Aorta (tissue), 5 donors: Measurements from ENCODE around the gene DYRK3. TPM values are rescaled to one million over a fixed set of nuclear protein-coding genes. Genes with fewer than 3 reads are reported as not detected.
A peak's percentile ranks its signal among the peaks of the same experiment; 100 is the strongest.
"Not testable (repeated sequence)": the region's sequence is repeated elsewhere in the genome, so short reads cannot be mapped to it uniquely, and the experiment has no call there.

Experiments used
- ATAC-seq: fragments of 200-7000 bp; cut with Tn5 transposase; one replicate; pipeline ENCODE4 v1.9.1; 2022; ENCODE audit warnings: moderate library complexity; ENCODE audit not compliant: low FRiP score
- DNase-seq, 2 donors: peaks; one replicate each; pipeline ENCODE4 v3.0.0-alpha.2; 2020
- H3K27ac ChIP-seq, 2 donors: one replicate each; pipeline ENCODE4 v1.5.1; 2013; ENCODE audit warnings: low read length in 2 of 2, mild to moderate bottlenecking in 2 of 2, moderate library complexity in 2 of 2, control low read depth in 1 of 2, inconsistent platforms in 1 of 2, low read depth in 1 of 2
- H3K27me3 ChIP-seq, 2 donors: one replicate each; pipeline ENCODE4 v1.6.1; 2013; ENCODE audit warnings: control low read depth in 1 of 2, low read length in 1 of 2, mild to moderate bottlenecking in 1 of 2, moderate library complexity in 1 of 2; ENCODE audit not compliant: insufficient read depth in 2 of 2, control insufficient read depth in 1 of 2
- H3K36me3 ChIP-seq, 2 donors: one replicate each; pipeline ENCODE4 v1.6.1; 2013; ENCODE audit warnings: control low read depth in 1 of 2, low read length in 1 of 2, mild to moderate bottlenecking in 1 of 2; ENCODE audit not compliant: insufficient read depth in 2 of 2, control insufficient read depth in 1 of 2
- H3K4me1 ChIP-seq, 2 donors: one replicate each; pipeline ENCODE4 v1.6.1; 2013; ENCODE audit warnings: low read length in 2 of 2, control low read depth in 1 of 2, mild to moderate bottlenecking in 1 of 2, moderate library complexity in 1 of 2; ENCODE audit not compliant: insufficient read depth in 2 of 2, control insufficient read depth in 1 of 2
- H3K4me3 ChIP-seq, 2 donors: one replicate each; pipeline ENCODE4 v1.5.1; 2013; ENCODE audit warnings: low read length in 2 of 2, control low read depth in 1 of 2, mild to moderate bottlenecking in 1 of 2
- H3K9me3 ChIP-seq: one replicate; pipeline ENCODE4 v1.6.1; 2013; ENCODE audit warnings: mild to moderate bottlenecking, low read length; ENCODE audit not compliant: control insufficient read depth
- WGBS, 2 donors: extraction: QIAGEN DNeasy Blood & Tissue Kit; methylation state at CpG; one replicate each; pipeline ENCODE4 v1.1.7; 2013; 5-methylcytosine and 5-hydroxymethylcytosine counted together
- intact Hi-C, 2 donors: fragments of 100-400 bp; cut with DNase I; formaldehyde crosslinking; loops; one replicate each; pipeline versions ENCODE4 v1.14.2 to v1.15.0; 2022
- polyA plus RNA-seq, 2 donors: library from polyadenylated mRNA; stranded (reverse); fragments of 200-250 nt; gene quantifications; one replicate each; pipeline ENCODE4 v1.2.3, GENCODE V29; 2013
- total RNA-seq, 2 donors: library from RNA; stranded (reverse); fragmentation: NEBNext Ultra II Directional; extraction: Animal tissue kit (Norgen Biotek cat#: 25700); gene quantifications; one replicate each; pipeline ENCODE4 v1.2.1, GENCODE V29; 2021
- donor health status: healthy with polysubstance abuse.
- donor health status: Bipolar disorder and iron deficiency.
- donor health status: DM: no; HTN: no; CAD: no.
- donor health status: DM: no; HTN: no; CAD: no.
- donor health status: DM: yes; HTN: yes; CAD: no.

Gene DYRK3
- total and polyA plus RNA-seq, 4 donors, result 2.8 to 10.7 (median 6.2) TPM

DNA sequence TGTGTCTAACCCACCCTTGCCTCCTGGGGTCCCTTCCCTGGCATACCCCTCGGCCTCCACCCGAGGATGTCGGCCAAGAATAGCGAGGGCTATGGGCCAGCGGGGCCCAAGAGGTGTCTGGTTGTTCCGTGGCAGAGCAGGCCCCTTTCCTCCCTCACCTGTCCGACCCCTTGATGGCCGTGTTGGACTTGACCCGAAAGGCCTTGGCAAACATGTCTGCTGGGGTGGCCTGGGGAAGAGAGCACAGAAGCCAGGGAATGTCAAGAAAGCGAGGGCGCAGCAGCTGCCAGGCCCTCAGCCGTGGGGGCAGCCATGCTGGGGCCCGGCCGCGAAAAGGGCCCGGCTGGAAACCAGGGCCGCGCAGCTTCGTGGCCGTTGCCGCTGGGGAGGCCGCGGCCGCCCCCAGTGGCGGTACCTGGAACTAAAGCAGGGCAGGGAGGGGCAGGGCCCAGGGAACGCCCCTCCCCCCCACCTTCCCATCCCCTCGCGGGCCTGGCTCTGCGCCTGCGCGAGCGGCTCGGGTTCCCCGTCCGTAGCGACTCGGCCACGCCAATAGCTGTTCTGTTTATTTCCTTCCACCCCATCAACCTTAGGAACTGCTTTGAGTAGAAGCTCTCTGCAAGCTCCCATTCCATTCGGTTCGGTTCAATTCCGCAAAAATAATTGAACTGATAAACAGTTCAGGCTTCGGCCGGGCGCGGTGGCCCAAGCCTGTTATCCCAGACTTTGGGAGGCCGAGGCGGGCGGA is 23.0 kb upstream of the DYRK3 start, which contains the start of gene EIF2D:
Gene EIF2D, minus strand, starts transcription at position 337 of the 748 bp plus-strand sequence. Its CDS starts 123 bp downstream, at position 214.
- Histone ChIP-seq H3K36me3 (peaks cover 0 to 1% of the 10 kb centered on the region in 2 donors), H3K4me1 (no peaks in the 10 kb centered on the region), H3K9me3 (no peaks in the 10 kb centered on the region), H3K27ac (peak within 1 kb of the TSS in 1 of 2 donors; percentile 82), H3K27me3 (no peaks in the 10 kb centered on the region), H3K4me3 (peak within 1 kb of the TSS; percentile 43 to 83)
- ATAC-seq, result peak; percentile 100
- WGBS, 2 donors, result 3 to 4% methylated on average over 43 to 48 of the region's 48 CpGs
- intact Hi-C loops, result loop anchor here in 1 of 2 donors (10.0 kb wide), 1 partner anchor 52 kb away; no protein-coding TSS in a partner anchor
- peak; percentile 95 to 98 for DNase-seq

DNA sequence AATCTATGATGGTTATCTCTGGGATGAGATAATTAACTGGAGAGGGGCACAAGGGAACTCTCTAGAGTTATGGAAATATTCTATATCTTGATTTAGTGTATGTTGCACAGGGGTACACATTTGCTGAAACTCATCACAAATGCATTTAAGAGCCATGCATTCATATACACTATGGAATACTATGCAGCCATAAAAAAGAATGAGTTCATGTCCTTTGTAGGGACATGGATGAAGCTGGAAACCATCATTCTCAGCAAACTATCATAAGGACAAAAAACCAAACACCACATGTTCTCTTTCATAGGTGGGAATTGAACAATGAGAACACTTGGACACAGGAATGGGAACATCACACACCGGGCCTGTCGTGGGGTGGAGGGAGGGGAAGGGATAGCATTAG is 8.9 kb upstream of the DYRK3 start:
- H3K27ac ChIP-seq, H3K4me1 ChIP-seq, DNase-seq, H3K36me3 ChIP-seq, ATAC-seq, H3K9me3 ChIP-seq, H3K27me3 ChIP-seq, intact Hi-C loops, H3K4me3 ChIP-seq: not testable (repeated sequence)
- 92 to 96% methylated on average over 2 of the region's 2 CpGs for WGBS, 2 donors

DNA sequence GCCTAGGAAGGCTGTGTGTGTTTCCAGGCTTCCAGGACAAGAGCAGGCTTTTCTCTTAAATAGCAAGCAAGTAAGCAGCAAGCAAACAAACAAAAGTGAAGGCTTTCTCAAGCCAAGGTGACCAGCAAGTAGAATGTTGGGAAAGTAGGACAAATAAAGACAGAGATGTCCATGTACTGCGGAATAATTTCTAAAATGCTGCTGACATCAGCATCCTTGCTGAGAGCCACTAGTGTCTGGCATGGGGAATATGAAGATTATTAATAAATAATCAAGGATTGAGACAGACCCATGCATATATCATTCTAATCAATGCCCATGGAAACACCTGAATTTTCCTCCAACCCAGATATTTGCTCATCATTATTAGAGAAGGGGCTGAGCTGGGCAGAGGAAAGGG is 6.4 kb upstream of the DYRK3 start:
- WGBS, 2 donors, result 0 to 62% methylated on average over 1 of the region's 1 CpG

DNA sequence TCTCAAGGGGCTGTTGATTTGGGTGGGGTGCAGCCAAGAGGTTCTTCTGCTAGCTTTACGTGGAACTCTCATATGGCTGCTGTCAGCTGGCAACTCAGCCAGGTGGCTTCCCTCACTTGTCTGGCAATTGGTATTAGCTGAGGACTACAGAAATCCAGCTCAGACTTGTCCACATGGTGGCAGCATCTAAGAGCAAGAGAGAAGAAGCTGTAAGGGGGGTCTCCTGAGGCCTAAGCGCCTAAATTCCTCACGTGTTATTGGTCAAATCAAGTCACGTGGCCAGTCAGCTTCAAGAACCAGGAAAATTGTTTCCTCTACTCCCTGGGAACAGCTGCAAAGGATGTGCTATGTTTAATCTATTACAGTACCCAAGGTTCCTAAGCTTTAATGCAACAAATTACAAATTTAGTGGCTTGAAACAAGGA is 4.2 kb upstream of the DYRK3 start:
- no peaks in the 10 kb centered on the region for H3K36me3 ChIP-seq
- WGBS, 2 donors, result 25 to 29% methylated on average over 4 of the region's 4 CpGs
- DNase-seq (peak in 1 of 2 donors; percentile 61), ATAC-seq (no peak)
- intact Hi-C loops, result loop anchor here in 1 of 2 donors (5.0 kb wide), 2 partner anchors 106 to 176 kb away; no protein-coding TSS in a partner anchor
- H3K27me3 ChIP-seq, result no peaks in the 10 kb centered on the region
- no peak overlapping the region for H3K27ac ChIP-seq
- peaks cover 0 to 4% of the 10 kb centered on the region in 2 donors for H3K4me1 ChIP-seq
- no peak overlapping the region for H3K4me3 ChIP-seq
- no peaks in the 10 kb centered on the region for H3K9me3 ChIP-seq

More for the DNA sequence above, 6.4 kb upstream of the DYRK3 start:
- no peaks in the 10 kb centered on the region for H3K9me3 ChIP-seq
- DNase-seq (no peak), ATAC-seq (no peak)
- H3K4me3 ChIP-seq, result no peak overlapping the region
- no peaks in the 10 kb centered on the region for H3K27me3 ChIP-seq
- intact Hi-C loops, result no loop called here
- no peak overlapping the region for H3K27ac ChIP-seq
- no peaks in the 10 kb centered on the region for H3K36me3 ChIP-seq
- H3K4me1 ChIP-seq, result no peaks in the 10 kb centered on the region

DNA sequence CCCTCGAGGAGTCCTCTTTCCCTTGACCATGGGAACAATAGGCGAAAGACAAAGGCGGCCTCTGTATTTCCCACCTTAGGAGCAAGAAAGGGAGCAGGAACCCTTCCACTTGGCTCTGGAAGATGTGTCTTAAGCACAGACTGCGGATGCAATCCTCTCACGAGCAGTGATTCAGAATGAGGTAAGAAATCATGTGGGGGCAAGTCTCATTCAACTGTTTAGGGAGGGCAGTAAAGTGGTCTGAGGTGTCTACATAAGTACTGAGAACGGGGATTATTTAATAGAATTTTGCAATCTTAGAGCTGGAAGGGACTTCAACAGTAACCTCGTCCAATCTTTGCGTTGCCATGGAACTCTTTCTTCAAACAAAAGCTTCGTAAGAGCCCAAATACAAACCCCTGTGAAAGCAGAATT is 1.6 kb upstream of the DYRK3 start:
- intact Hi-C loops, result loop anchor here (1.0 to 5.0 kb wide), 5 partner anchors 31 to 278 kb away; no protein-coding TSS in a partner anchor
- no peak overlapping the region for H3K4me3 ChIP-seq
- ATAC-seq (peak; percentile 47), DNase-seq (no peak)
- H3K9me3 ChIP-seq, result no peaks in the 10 kb centered on the region
- H3K27ac ChIP-seq, result no peak overlapping the region
- H3K27me3 ChIP-seq, result no peaks in the 10 kb centered on the region
- 24 to 31% methylated on average over 9 of the region's 9 CpGs for WGBS, 2 donors
- H3K4me1 ChIP-seq, result peaks cover 0 to 4% of the 10 kb centered on the region in 2 donors
- no peaks in the 10 kb centered on the region for H3K36me3 ChIP-seq

DNA sequence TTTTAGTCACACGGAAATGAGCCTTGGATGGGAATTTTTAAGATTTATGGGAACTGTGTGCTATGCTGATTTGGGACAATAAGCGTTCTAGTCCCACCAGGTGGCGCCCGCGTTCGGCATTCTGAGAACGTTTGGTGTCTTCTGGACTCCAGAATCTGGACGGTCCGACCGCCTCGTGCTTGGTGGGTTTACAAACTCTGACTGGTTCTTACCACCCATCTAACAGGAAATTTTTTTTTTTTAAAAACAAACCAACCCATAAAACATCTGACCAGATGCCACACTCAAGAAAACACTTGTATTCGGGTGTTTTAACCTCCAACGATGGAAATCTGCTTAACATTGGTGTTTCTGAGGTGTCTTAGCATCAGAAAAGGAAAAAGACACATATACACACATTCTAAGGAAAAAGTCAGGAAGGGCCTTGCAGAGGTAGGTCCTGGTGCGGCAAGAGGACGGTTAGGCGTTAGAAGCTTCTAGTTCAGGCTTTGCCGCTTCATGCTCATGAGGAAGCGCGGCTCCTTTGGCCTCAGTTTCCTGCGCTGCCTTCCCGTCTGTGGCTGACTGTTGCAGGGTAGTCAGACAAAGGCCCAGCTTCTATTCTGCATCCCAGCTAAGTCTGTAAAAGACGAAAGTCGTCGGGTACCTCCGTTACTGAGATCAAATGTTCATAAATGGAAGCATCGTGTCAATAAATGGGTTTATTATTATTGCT is 814 bp upstream of the DYRK3 start:
- Histone ChIP-seq H3K27ac (no peak overlapping the region), H3K36me3 (no peaks in the 10 kb centered on the region), H3K4me3 (peak overlapping the region; percentile 15 to 27), H3K27me3 (no peaks in the 10 kb centered on the region), H3K4me1 (peaks cover 0 to 4% of the 10 kb centered on the region in 2 donors), H3K9me3 (no peaks in the 10 kb centered on the region)
- DNase-seq (peak; percentile 95 to 99), ATAC-seq (peak; percentile 93)
- 7 to 8% methylated on average over 26 of the region's 26 CpGs for WGBS, 2 donors
- intact Hi-C loops, result loop anchor here (1.0 to 5.0 kb wide), 4 partner anchors 30 to 277 kb away; no protein-coding TSS in a partner anchor

DNA sequence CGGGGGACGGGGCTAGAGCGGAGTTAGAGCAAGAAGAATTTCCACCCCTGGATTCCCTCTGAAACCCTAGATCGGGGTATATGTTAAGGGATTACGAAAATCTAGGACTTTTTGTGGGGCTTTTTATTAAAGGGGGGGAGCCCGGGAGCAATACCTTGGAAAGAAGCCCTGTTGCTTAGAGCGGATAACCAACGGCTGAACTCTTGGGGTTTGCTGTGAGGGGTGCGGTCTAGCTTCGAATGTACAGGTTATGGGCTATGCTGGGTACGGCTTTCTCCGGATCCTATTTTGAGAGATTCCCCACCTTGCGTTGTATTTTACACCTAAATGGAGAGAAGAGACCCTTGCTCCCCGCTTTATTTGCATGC is 626 bp downstream of the DYRK3 start:
- no peaks in the 10 kb centered on the region for H3K9me3 ChIP-seq
- H3K4me3 ChIP-seq, result peak overlapping the region; percentile 56 to 79
- H3K27ac ChIP-seq, result peak overlapping the region in 1 of 2 donors; percentile 9
- peaks cover 0 to 4% of the 10 kb centered on the region in 2 donors for H3K4me1 ChIP-seq
- WGBS, 2 donors, result 2 to 6% methylated on average over 14 of the region's 14 CpGs
- intact Hi-C loops, result loop anchor here (2.0 kb wide), 2 partner anchors 27 to 29 kb away; no protein-coding TSS in a partner anchor
- no peak for ATAC-seq
- H3K27me3 ChIP-seq, result no peaks in the 10 kb centered on the region
- DNase-seq, result no peak
- no peaks in the 10 kb centered on the region for H3K36me3 ChIP-seq

DNA sequence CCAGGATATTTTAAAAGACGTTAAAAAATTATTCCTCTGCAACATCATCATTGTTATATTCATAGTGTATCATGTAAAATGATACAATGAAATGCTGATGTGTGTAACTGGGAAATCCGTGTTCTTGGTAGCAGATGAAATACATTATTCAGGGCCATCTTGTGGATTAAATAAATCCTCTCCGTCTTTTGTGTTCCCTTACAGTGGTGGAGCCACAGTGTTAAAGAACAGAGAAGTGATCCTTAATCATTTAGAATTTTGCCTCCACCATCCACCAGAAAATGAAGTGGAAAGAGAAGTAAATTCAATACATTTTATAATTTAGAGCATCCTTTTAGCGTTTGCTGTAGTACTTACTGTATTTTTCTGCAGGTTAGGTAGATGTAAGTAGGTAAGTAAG is 1.3 kb downstream of the DYRK3 start:
- intact Hi-C loops, result loop anchor here in 1 of 2 donors (2.0 kb wide), 1 partner anchor 26 kb away; no protein-coding TSS in a partner anchor
- ATAC-seq, result no peak

More for the DNA sequence above, 1.3 kb downstream of the DYRK3 start:
- H3K27ac ChIP-seq, result no peak overlapping the region
- no peak overlapping the region for H3K4me3 ChIP-seq
- H3K27me3 ChIP-seq, result no peaks in the 10 kb centered on the region
- H3K36me3 ChIP-seq, result no peaks in the 10 kb centered on the region
- DNase-seq, result no peak
- 19% methylated on average over 4 of the region's 4 CpGs for WGBS, 2 donors
- H3K4me1 ChIP-seq, result peaks cover 0 to 4% of the 10 kb centered on the region in 2 donors
- H3K9me3 ChIP-seq, result no peaks in the 10 kb centered on the region
